ENCODE results near the gene MAPRE3.

The MAPRE3 gene

DNA sequence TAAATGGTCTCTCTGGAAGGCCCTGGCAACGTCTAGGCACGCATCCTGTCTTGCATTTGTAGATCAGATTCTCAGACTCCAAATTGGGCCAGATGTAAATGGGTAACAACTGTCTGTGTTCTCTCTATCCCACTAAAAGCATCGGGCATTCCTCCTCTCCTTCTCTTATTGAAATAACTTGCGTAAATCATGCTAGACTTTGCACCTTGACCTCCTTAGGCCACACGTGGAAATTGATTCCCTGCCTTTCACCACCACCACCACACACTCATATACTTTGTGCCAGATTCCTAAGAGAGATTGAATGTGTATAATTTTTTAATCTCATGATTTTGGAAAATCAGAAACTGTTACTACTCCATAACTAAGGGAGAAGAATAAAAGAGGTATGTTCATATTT is 21.3 kb downstream of the MAPRE3 start:
- TF ChIP-seq, protein P1, sequence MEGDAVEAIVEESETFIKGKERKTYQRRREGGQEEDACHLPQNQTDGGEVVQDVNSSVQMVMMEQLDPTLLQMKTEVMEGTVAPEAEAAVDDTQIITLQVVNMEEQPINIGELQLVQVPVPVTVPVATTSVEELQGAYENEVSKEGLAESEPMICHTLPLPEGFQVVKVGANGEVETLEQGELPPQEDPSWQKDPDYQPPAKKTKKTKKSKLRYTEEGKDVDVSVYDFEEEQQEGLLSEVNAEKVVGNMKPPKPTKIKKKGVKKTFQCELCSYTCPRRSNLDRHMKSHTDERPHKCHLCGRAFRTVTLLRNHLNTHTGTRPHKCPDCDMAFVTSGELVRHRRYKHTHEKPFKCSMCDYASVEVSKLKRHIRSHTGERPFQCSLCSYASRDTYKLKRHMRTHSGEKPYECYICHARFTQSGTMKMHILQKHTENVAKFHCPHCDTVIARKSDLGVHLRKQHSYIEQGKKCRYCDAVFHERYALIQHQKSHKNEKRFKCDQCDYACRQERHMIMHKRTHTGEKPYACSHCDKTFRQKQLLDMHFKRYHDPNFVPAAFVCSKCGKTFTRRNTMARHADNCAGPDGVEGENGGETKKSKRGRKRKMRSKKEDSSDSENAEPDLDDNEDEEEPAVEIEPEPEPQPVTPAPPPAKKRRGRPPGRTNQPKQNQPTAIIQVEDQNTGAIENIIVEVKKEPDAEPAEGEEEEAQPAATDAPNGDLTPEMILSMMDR (IDR thresholded peaks at IDR 0.05; ENCODE audit: low read depth, low read length): no peak
- H3K4me3 ChIP-seq (replicated peaks in 1 of 2; ENCODE audit: low read depth in 2 of 2, low read length in 2 of 2): no peak overlapping the region
- DNase-seq (ENCODE audit: low read depth in 2 of 2): no peak

DNA sequence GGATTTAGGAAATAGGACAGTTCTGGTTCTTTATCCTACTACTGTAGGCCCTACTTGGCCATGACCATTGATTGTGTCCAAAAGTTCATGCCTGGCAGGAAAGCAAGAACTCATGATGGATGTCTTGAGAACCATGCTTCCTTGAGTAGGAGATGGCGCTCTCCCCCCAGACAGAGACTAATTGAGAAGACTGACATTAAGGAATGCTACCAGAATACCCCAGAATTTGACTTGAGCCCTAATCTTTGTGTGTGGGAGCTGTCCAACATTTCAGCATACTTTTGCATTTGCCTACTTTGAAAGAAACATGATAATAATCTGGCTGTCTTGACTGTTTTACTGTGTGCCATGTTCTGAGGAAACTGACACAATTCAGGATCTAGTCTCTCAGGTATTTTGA is 23.3 kb downstream of the MAPRE3 start:
- TF ChIP-seq, protein P1 (IDR thresholded peaks at IDR 0.05; ENCODE audit: low read depth, low read length): no peak
- H3K4me3 ChIP-seq (replicated peaks in 1 of 2; ENCODE audit: low read depth in 2 of 2, low read length in 2 of 2): no peak overlapping the region
- DNase-seq (ENCODE audit: low read depth in 2 of 2): no peak

DNA sequence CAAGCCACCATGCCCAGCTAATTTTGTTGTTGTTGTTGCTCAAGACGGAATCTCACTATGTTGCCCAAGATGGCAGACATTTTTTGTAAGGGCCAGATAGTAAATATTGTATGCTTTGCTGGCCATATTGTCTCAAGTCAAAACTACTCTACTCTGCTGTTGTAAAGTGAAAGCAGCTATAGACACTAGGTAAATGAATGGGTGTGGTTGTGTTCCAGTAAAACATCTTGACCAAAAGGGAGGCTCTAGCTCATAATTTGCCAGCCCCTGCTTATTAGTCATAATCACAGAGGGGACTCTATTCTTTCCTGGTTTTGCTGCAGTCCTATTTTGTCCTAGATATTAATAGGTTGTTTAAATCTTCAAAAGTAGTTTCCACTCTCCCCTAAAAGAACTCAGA is 24.5 kb downstream of the MAPRE3 start:
- no peak for DNase-seq (ENCODE audit: low read depth in 2 of 2)
- H3K4me3 ChIP-seq (replicated peaks in 1 of 2; ENCODE audit: low read depth in 2 of 2, low read length in 2 of 2): no peak overlapping the region
- TF ChIP-seq, protein P1 (IDR thresholded peaks at IDR 0.05; ENCODE audit: low read depth, low read length): no peak

DNA sequence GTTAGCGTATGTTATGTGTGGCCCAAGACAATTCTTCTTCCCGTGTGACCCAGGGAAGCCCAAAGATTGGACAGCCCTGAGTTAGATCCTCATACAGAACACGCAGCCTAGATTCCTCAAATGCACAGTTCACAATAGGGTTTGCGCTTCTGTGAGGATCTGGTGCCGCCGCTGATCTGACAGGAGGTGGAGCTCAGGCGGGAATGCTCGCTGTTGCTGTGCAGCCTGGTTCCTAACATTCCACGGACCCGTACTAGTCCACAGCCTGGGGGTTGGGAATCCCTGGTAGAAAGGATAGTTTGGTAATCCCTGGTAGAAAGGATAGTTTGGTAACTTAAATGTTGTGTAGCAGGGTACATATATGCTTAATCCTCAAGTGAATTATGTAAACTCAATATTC is 27.0 kb downstream of the MAPRE3 start:
- TF ChIP-seq, protein P1 (IDR thresholded peaks at IDR 0.05; ENCODE audit: low read depth, low read length): no peak
- H3K4me3 ChIP-seq (replicated peaks in 1 of 2; ENCODE audit: low read depth in 2 of 2, low read length in 2 of 2): no peak overlapping the region
- no peak for DNase-seq (ENCODE audit: low read depth in 2 of 2)

DNA sequence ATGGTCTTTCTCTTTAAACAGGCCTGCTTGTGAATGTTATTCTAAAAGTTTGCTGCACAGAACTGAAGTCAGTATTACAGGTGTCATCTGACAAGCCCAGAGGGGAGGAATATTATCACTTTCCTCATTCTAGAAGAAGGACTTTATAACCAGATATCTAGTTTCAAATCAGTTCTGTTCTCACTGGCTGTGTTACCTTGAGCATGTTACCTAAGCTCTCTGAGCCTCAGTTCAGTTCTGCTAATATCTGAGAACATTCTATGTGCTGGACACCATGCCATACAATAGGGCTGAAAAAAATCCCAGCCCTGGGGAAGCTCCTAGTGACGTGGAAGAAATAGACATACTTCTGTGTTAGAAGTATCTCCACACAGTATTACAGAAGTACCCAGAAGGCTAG is 27.9 kb downstream of the MAPRE3 start:
- TF ChIP-seq, protein P1 (IDR thresholded peaks at IDR 0.05; ENCODE audit: low read depth, low read length): no peak
- DNase-seq (ENCODE audit: low read depth in 2 of 2): no peak
- no peak overlapping the region for H3K4me3 ChIP-seq (replicated peaks in 1 of 2; ENCODE audit: low read depth in 2 of 2, low read length in 2 of 2)

DNA sequence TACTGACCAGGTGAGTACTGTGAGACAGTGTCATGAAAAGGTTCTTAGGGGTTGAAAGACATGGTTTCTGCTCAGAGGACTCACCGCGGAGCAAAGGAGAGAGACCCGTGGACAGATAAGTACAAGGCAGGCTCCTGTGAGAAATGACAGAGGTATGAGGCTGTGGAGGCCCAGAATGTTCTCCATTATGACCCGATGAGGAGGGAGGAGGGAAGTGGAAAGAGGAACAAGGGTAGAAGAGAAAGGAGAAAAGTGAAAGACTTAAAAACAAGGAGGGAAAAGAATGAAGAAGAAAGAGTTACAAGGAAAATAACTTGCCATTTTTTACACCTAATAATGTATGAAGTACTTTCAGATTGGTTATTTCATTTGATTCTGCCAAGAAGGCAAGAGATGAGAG is 29.8 kb downstream of the MAPRE3 start:
- H3K4me3 ChIP-seq (replicated peaks in 1 of 2; ENCODE audit: low read depth in 2 of 2, low read length in 2 of 2): no peak overlapping the region
- TF ChIP-seq, protein P1 (IDR thresholded peaks at IDR 0.05; ENCODE audit: low read depth, low read length): no peak
- no peak for DNase-seq (ENCODE audit: low read depth in 2 of 2)

DNA sequence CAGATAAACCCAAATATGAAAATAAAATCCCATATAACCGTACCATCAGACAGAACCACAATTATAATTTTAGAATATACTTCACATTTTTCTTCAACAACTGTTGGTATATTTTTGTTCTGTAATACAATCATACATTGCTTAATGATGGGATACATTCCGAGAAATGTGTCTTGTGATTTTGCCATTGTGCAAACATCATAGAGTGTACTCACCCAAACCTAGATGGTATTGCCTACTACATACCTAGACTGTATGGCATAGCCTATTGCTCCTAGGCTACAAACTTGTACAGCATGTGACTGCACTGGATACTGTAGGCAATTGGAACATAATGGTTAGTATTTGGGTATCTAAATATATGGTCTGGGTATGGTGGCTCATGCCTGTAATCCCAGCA is 30.6 kb downstream of the MAPRE3 start:
- TF ChIP-seq, protein P1 (IDR thresholded peaks at IDR 0.05; ENCODE audit: low read depth, low read length): no peak
- no peak for DNase-seq (ENCODE audit: low read depth in 2 of 2)
- no peak overlapping the region for H3K4me3 ChIP-seq (replicated peaks in 1 of 2; ENCODE audit: low read depth in 2 of 2, low read length in 2 of 2)
